HL-60 (cell line): Measurements from ENCODE around the gene FBXW5.
A peak's percentile ranks its signal among the peaks of the same experiment; 100 is the strongest.

Source experiments
- CTCF ChIP-seq: IDR thresholded peaks from one replicate; pipeline ENCODE4 v1.5.1; 2011; ENCODE audit warnings: low read length, control low read depth, inconsistent platforms; ENCODE audit not compliant: insufficient read depth
- GABPA ChIP-seq: IDR thresholded peaks from 2 replicates; pipeline ENCODE4 v1.6.1; 2012; ENCODE audit warnings: low read depth
- POLR2AphosphoS5 ChIP-seq: IDR thresholded peaks from 2 replicates; pipeline ENCODE4 v1.6.1; 2012; ENCODE audit warnings: low read depth
- REST ChIP-seq: IDR thresholded peaks from 2 replicates; pipeline ENCODE4 v1.6.1; 2012; ENCODE audit warnings: low read depth; ENCODE audit not compliant: insufficient replicate concordance
- SPI1 ChIP-seq: IDR thresholded peaks from 2 replicates; pipeline ENCODE4 v1.6.1; 2012; ENCODE audit warnings: low read depth, mild to moderate bottlenecking, borderline replicate concordance

DNA sequence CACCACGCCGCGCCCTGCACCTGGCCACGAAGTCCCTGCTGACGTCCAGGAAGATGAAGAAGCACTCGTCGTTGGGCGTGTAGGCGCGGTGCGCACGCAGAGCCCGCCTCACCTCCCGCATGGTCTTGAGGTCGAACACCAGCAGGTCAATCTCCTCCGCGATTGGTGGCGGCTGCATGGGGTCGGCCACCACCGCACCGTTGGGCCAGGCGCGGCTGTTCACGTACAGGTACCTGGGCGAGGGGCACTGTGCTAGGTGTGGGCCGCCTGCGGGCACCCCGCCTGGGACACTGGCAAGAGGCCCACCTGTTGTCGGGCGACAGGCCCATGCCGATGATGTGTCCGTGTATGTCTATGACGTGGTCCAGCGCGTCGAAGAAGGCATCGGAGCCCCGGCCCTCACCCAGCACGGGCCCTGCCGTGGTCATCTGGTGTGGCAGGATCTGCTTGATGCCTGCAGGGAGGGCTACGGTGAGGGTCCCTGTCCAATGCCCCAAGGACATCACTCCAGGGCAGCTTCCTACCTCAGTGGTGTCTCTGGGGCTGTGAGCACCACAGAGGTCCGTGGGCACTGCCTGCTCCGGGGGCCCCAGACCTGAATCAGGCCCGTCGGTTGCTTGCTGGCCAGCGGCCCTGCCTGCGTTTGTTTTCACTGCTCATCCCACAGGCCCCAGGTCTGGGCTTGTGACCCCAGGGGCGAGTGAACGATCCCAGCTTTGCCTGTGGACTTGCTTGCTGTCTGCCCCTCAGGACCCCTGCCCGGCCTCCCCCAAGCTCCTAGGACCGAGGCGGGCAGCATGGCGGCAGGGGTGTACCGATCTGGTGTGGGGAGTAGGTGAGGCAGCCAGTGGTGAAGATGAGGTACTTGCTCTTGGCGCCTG is 3.1 kb downstream of the FBXW5 start:
- TF ChIP-seq CTCF: no peak
- 0 out of 2 replicates have a peak, but pooled peaks have one; percentile 11 for TF ChIP-seq POLR2AphosphoS5
- no peak for TF ChIP-seq GABPA
- no peak for TF ChIP-seq SPI1
- TF ChIP-seq REST: no peak
